GM21367 (cell line): ENCODE data around the gene ANK3.
A peak's percentile ranks its signal among the peaks of the same experiment; 100 is the strongest.

ENCODE experiments used
- ATAC-seq: cut with Tn5 transposase; IDR thresholded peaks from one replicate; pipeline ENCODE4 v1.9.1; 2021; ENCODE audit not compliant: unreplicated experiment

ANK3 gene

GRCh38 chr10:60282771-60283353, 106.8 kb downstream of the ANK3 start:
- ATAC-seq = no peak

- no peak for ATAC-seq
Observed at GRCh38 chr10:60281792-60282353, 107.8 kb downstream of the ANK3 start.

DNA sequence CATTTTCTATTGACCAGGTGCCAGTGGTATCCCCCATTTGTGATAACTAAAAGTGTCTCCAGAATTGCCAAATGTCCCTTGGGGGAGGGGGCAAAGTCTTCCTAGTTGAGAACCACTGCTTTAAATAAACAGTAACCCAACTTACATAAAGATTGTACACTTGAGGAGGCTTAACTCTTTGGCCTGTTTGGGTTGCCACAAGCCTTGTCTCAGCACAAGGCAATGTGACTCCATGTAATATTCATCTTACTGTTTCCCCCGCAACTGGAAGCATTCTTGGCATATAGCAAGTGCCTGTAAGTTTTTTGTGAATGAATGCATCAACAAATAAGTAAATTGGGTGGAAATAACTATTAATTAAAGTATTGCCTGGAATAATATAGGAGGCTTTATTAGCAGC, 108.3 kb downstream of the ANK3 start:
- no peak for ATAC-seq

DNA sequence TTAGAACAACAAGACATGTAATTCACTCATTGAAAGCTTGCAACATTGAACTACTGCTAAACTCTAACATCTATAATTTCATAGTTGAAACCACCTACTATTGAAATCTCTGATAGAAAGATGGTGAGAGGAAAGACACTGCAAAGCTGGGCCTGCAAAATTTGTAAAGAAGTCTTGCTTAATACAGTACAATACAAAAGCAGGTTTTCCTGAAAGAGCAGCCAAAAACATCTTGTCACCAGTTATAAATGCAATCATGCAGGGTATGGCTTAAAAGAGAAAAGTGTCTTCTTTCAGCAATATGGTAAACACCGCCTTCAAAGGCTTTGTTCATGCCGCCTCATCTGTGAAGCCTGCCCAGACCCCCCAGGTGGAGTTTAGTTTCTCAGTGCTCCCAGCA, 109.2 kb downstream of the ANK3 start:
- no peak for ATAC-seq

DNA sequence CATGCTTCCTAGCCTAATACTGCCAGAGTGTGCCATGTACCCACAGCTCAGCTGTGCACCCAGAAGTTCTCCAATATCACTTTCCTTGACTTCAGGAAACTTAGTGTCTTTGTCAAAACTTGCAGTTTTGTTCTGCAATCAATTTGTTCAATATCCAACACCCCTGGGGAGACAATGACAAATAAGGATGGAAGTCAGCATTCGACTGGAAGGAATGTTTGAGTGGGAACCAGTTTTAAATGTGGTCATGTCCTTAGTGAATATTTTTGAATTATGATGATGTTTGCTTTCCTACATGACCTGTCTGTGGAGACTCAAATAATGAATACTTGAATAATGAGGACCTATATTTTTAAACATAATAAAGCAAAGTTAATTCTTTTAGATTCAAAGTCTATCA, 112.0 kb downstream of the ANK3 start:
- ATAC-seq = no peak

DNA sequence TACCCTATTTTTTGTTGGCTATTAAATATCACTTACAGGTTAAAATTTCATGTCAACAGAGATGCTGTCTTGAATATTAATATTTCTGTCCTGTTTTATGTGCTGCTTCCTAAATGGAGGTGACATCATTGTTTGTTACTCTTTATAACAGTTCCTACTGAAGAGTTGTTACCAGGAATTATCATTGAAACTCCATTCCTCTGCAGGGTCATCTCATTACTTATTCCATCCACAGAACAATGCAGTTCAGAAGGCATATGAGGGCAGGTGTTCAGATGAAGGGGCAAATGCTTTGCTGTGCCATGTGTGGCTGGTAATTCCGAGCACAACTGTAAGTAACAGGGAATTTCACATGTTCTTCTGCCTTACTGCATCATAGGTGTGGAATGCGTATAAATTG, 113.4 kb downstream of the ANK3 start:
- ATAC-seq = no peak

GRCh38 chr10:60271319-60272040, 118.2 kb downstream of the ANK3 start:
- ATAC-seq = no peak

- no peak for ATAC-seq
Observed at GRCh38 chr10:60270426-60270825, 119.2 kb downstream of the ANK3 start.

- ATAC-seq = no peak
Observed at GRCh38 chr10:60267802-60268201, 121.9 kb downstream of the ANK3 start.

- ATAC-seq = no peak
Observed at GRCh38 chr10:60266513-60266912, 123.2 kb downstream of the ANK3 start.

GRCh38 chr10:60262647-60263126, 127.0 kb downstream of the ANK3 start:
- no peak for ATAC-seq

DNA sequence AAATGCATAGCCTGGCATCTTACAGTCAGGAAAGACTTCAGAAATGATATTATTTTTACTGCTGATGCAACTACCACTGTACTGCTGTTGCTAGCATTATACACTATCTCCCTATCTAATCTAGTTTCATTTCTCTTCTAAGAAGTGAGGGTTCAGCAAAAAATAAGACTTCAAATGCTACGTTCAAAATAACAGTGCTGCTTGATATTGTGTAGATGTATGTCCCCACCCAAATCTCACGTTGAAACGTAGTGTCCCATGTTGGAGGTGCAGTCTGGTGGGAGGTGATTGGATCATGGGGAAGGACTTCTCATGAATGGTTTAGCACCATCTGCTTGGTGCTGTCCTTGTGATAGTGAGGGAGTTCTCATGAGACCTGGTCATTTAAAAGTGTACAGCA, 129.4 kb downstream of the ANK3 start:
- no peak for ATAC-seq

- ATAC-seq = no peak
Observed at GRCh38 chr10:60258429-60258797, 131.3 kb downstream of the ANK3 start.

GRCh38 chr10:60257767-60258428, 131.8 kb downstream of the ANK3 start:
- no peak for ATAC-seq

- no peak for ATAC-seq
Observed at GRCh38 chr10:60254776-60255175, 134.9 kb downstream of the ANK3 start.

- ATAC-seq = no peak
Observed at GRCh38 chr10:60253484-60253883, 136.2 kb downstream of the ANK3 start.

DNA sequence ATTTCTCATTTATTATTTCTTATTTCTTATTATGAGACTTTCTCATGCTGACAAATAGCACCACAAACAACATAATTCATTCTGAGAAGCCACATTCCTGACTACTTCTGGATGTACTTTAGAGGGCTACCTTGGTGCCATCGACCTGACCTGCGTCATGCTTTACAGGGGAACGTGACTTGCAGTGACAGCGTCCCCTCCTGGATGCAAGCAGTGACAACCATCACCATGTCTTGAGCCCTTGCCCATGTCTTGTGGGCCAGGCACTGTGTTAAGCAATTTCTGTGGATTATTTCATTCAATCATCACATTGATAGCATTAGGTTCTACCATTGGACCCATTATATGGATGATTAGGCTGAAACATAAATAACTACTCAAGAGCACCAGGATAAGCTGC, 137.0 kb downstream of the ANK3 start:
- ATAC-seq = no peak

DNA sequence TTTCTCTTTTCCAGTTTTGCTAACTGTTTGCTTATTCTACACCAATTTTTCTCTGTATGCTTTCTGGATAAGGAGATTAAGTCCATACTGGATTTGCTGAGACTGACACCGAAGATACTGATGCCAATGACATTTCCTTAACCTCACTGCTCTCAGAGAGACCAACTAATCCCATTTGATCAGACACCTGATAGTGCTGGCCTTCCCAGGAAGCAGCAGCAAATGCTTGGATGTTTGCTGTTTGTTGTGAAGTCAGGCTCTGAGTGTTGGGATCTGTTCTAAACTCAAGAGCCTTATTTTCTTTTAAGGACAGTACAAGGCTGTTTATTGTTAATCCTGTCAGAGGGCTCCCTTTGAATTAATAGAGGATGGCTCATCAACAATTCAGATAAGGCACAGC, 143.3 kb downstream of the ANK3 start:
- no peak for ATAC-seq

DNA sequence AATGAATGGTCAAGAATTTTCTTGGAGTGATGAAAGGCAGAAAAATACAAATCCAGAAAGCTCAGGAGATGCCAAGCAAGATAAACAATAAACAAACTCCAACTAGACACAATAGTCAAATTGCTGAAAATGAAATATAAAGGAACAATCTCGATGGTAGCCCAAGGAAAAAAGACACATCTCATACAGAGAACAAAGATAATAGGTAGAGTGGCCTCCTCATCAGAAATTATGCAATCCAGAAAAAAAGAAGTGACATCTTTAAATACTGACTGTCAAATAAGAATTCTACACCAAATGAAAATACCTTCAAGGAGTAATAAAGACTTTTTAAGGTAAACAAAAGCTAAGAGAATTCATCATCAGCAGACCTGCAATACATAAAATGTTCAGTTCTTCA, 150.4 kb downstream of the ANK3 start:
- ATAC-seq = no peak

DNA sequence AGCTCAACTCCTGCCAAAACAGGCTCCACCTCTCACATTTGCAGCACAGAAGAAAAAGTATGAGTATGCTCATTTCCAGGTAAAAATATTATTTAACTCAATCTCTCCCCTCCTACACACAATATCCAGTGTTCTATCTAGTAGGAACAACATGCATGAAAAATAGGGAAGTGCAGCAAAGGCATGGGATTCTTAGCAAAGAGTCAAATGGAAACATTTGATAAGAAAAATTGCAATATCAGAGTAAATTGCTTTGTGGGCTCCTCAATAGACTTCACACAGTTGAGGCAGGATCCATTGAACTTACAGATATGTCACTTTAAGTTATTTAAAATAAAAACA, 150.9 kb downstream of the ANK3 start:
- ATAC-seq = no peak

DNA sequence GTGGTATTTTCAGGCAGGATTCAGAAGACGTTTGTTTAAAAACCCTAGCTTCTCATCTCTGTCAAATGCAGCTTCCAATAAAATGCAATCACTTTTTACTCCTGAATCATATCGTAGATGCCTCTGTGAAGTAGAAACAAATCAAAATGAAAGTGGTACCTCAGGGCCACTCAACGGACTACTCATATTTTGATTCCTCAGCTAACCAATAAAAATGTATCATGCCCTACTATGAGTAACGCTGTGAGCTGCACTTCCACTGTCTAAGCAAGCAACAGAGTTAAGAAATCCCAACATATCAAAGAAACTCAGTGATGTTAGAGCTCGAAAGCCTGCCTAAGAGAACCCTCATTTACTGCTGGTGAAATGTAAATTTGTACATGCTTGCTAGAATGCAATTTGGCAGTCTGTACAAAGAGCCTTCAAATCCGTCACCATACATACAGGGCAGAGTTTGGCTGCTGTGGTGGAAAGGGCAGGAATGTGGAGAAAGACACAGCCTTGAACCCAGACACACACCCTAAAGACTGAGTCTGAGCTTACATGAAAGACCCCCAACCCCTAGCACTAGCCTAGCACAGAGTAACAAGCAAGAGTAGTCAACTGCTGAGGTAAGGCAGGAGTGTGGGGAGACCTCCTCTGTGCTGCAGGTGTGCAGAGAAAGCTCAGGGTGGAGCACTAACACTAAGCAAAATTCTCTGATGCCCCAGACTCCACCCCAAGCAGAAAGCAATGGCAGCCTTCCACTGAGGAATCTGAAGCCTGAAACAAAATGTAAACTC, 151.5 kb downstream of the ANK3 start:
- ATAC-seq = peak; percentile 65
